ENCODE results near the gene ZBED1.
"Not testable (repeated sequence)": the region's sequence is repeated elsewhere in the genome, so short reads cannot be mapped to it uniquely, and the experiment has no call there.

The ZBED1 gene

GRCh38 chrX:2478546-2479419 lies 22.0 kb downstream of the ZBED1 start:
- no peaks in the 10 kb centered on the region; the same call in 1 of the 2 replicates for H3K36me3 ChIP-seq
- no peak overlapping the region for H3K4me3 ChIP-seq (ENCODE audit: low read depth, low read length)
- TF ChIP-seq CTCF (IDR thresholded peaks at IDR 0.05; ENCODE audit: low read depth, low read length), result no peak
- peaks cover 3% of the 10 kb centered on the region for H3K9me3 ChIP-seq (ENCODE audit: severe bottlenecking)
- no peak overlapping the region for H3K27ac ChIP-seq
- no peak for DNase-seq
- no peaks in the 10 kb centered on the region for H3K27me3 ChIP-seq (ENCODE audit: insufficient read depth, low read depth, severe bottlenecking)

GRCh38 chrX:2477313-2477712 lies 23.5 kb downstream of the ZBED1 start:
- not testable (repeated sequence) for H3K4me3 ChIP-seq (ENCODE audit: low read depth, low read length); H3K36me3 ChIP-seq; DNase-seq; H3K27me3 ChIP-seq (ENCODE audit: insufficient read depth, low read depth, severe bottlenecking); H3K9me3 ChIP-seq (ENCODE audit: severe bottlenecking); H3K27ac ChIP-seq

GRCh38 chrX:2474963-2475726 lies 25.6 kb downstream of the ZBED1 start:
- no peak for DNase-seq
- no peaks in the 10 kb centered on the region; the same call in 1 of the 2 replicates for H3K36me3 ChIP-seq
- H3K9me3 ChIP-seq (ENCODE audit: severe bottlenecking), result peaks cover 5% of the 10 kb centered on the region
- TF ChIP-seq CTCF (IDR thresholded peaks at IDR 0.05; ENCODE audit: low read depth, low read length), result no peak
- H3K4me3 ChIP-seq (ENCODE audit: low read depth, low read length), result no peak overlapping the region
- no peaks in the 10 kb centered on the region for H3K27me3 ChIP-seq (ENCODE audit: insufficient read depth, low read depth, severe bottlenecking)
- no peak overlapping the region for H3K27ac ChIP-seq

- DNase-seq, result no peak
- Histone ChIP-seq H3K36me3 (no peaks in the 10 kb centered on the region), H3K4me3 (ENCODE audit: low read depth, low read length) (no peak overlapping the region), H3K27me3 (ENCODE audit: insufficient read depth, low read depth, severe bottlenecking) (no peaks in the 10 kb centered on the region), H3K9me3 (ENCODE audit: severe bottlenecking) (peaks cover 3% of the 10 kb centered on the region), H3K27ac (no peak overlapping the region)
- no peak for TF ChIP-seq CTCF (IDR thresholded peaks at IDR 0.05; ENCODE audit: low read depth, low read length)
Measured at GRCh38 chrX:2474280-2474962, 26.4 kb downstream of the ZBED1 start.

GRCh38 chrX:2473064-2473463 lies 27.7 kb downstream of the ZBED1 start:
- H3K27me3 ChIP-seq (ENCODE audit: insufficient read depth, low read depth, severe bottlenecking); DNase-seq; H3K9me3 ChIP-seq (ENCODE audit: severe bottlenecking); H3K27ac ChIP-seq; H3K36me3 ChIP-seq; H3K4me3 ChIP-seq (ENCODE audit: low read depth, low read length): not testable (repeated sequence)

GRCh38 chrX:2471641-2472040 lies 29.1 kb downstream of the ZBED1 start:
- H3K36me3 ChIP-seq, result no peaks in the 10 kb centered on the region
- no peak for DNase-seq
- H3K9me3 ChIP-seq (ENCODE audit: severe bottlenecking), result peaks cover 3% of the 10 kb centered on the region
- TF ChIP-seq CTCF (IDR thresholded peaks at IDR 0.05; ENCODE audit: low read depth, low read length), result no peak
- no peaks in the 10 kb centered on the region for H3K27me3 ChIP-seq (ENCODE audit: insufficient read depth, low read depth, severe bottlenecking)
- H3K4me3 ChIP-seq (ENCODE audit: low read depth, low read length), result no peak overlapping the region
- H3K27ac ChIP-seq, result no peak overlapping the region

- not testable (repeated sequence) for H3K9me3 ChIP-seq (ENCODE audit: severe bottlenecking); H3K36me3 ChIP-seq; H3K27me3 ChIP-seq (ENCODE audit: insufficient read depth, low read depth, severe bottlenecking); H3K4me3 ChIP-seq (ENCODE audit: low read depth, low read length); DNase-seq; H3K27ac ChIP-seq
Measured at GRCh38 chrX:2471126-2471525, 29.6 kb downstream of the ZBED1 start.

GRCh38 chrX:2469852-2470251 lies 30.9 kb downstream of the ZBED1 start:
- not testable (repeated sequence) for H3K27me3 ChIP-seq (ENCODE audit: insufficient read depth, low read depth, severe bottlenecking); H3K4me3 ChIP-seq (ENCODE audit: low read depth, low read length); DNase-seq; H3K27ac ChIP-seq; H3K36me3 ChIP-seq; H3K9me3 ChIP-seq (ENCODE audit: severe bottlenecking)
